IMR-90 (cell line): Measurements from ENCODE around the gene MED13. TPM values are rescaled to one million over a fixed set of nuclear protein-coding genes. Genes with fewer than 3 reads are reported as not detected.

Experiments
- ATAC-seq: fragments of 200-7000 bp; cut with Tn5 transposase; 2 replicates; pipeline ENCODE4 v1.9.1; 2020; ENCODE audit warnings: low read depth, mild to moderate bottlenecking, moderate library complexity
- BruUV-seq: library from RNA; stranded (reverse); fragments of 400-500 nt; replicated peaks from 2 replicates; lab custom pipeline; 2021; lab: Mats Ljungman, UMichigan
- CTCF ChIA-PET: fragments of 300-600 bp; formaldehyde crosslinking; extraction: SDS; loops from one replicate; lab custom pipeline; 2021; ENCODE audit warnings: antibody characterized with exemption; lab: Yijun Ruan, JAX
- POLR2A ChIA-PET: fragments of 300-600 bp; sonication (Branson Sonifier 250); formaldehyde crosslinking; loops from one replicate; lab custom pipeline; 2022; ENCODE audit warnings: antibody characterized with exemption; ENCODE audit not compliant: unreplicated experiment; lab: Charles Lee
- DNase-seq: peaks from one replicate; pipeline ENCODE4 v3.0.0; 2013
- H2AFZ ChIP-seq: replicated peaks from 2 replicates; pipeline ENCODE3; 2013; ENCODE audit warnings: low read length, mild to moderate bottlenecking; ENCODE audit not compliant: poor library complexity
- H2AK5ac ChIP-seq: 2 replicates; pipeline ENCODE4 v1.6.1; 2013; ENCODE audit warnings: low read depth, low read length, inconsistent platforms
- H2AK9ac ChIP-seq: replicated peaks from 2 replicates; pipeline ENCODE3; 2013; ENCODE audit warnings: mild to moderate bottlenecking, low read depth, low read length, moderate library complexity; ENCODE audit not compliant: poor library complexity
- H2BK120ac ChIP-seq: 2 replicates; pipeline ENCODE4 v1.6.1; 2013; ENCODE audit warnings: low read depth, low read length, inconsistent platforms
- H2BK15ac ChIP-seq: 3 replicates; pipeline ENCODE4 v1.6.1; 2013; ENCODE audit warnings: low read depth, low read length, inconsistent platforms
- H2BK20ac ChIP-seq: 2 replicates; pipeline ENCODE4 v1.6.1; 2013; ENCODE audit warnings: low read depth, mild to moderate bottlenecking, inconsistent platforms, low read length, moderate library complexity
- H2BK5ac ChIP-seq: 2 replicates; pipeline ENCODE4 v1.6.1; 2013; ENCODE audit warnings: mild to moderate bottlenecking, low read depth, low read length, inconsistent platforms; ENCODE audit not compliant: poor library complexity, severe bottlenecking
- H3K14ac ChIP-seq: replicated peaks from 2 replicates; pipeline ENCODE4 v1.6.1; 2013; ENCODE audit warnings: low read depth, low read length, inconsistent platforms
- H3K18ac ChIP-seq: 2 replicates; pipeline ENCODE4 v1.6.1; 2013; ENCODE audit warnings: low read depth, low read length, control low read depth
- H3K23ac ChIP-seq: 2 replicates; pipeline ENCODE4 v1.6.1; 2013; ENCODE audit warnings: low read depth, low read length, inconsistent platforms
- H3K27ac ChIP-seq: 2 replicates; pipeline ENCODE4 v1.5.1; 2013; ENCODE audit warnings: mild to moderate bottlenecking, control low read depth, low read length; ENCODE audit not compliant: insufficient read depth
- H3K27me3 ChIP-seq: 2 replicates; pipeline ENCODE4 v1.6.1; 2013; ENCODE audit warnings: low read length; ENCODE audit not compliant: control insufficient read depth, insufficient read depth
- H3K36me3 ChIP-seq: 2 replicates; pipeline ENCODE4 v1.6.1; 2013; ENCODE audit warnings: low read length, mixed read lengths; ENCODE audit not compliant: control insufficient read depth, insufficient read depth
- H3K4ac ChIP-seq: 2 replicates; pipeline ENCODE4 v1.6.1; 2013; ENCODE audit warnings: low read depth, low read length, inconsistent platforms
- H3K4me1 ChIP-seq: 2 replicates; pipeline ENCODE4 v1.6.1; 2013; ENCODE audit warnings: low read length, mixed read lengths; ENCODE audit not compliant: control insufficient read depth, insufficient read depth
- H3K4me2 ChIP-seq: 2 replicates; pipeline ENCODE4 v1.6.1; 2013; ENCODE audit warnings: low read depth, mild to moderate bottlenecking, control low read depth, low read length, moderate library complexity
- H3K4me3 ChIP-seq: 2 replicates; pipeline ENCODE4 v1.5.1; 2013; ENCODE audit warnings: low read depth, mild to moderate bottlenecking, control low read depth, low read length, moderate library complexity; ENCODE audit not compliant: insufficient read depth
- H3K56ac ChIP-seq: 2 replicates; pipeline ENCODE4 v1.6.1; 2013; ENCODE audit warnings: low read length, inconsistent platforms; ENCODE audit not compliant: insufficient read depth; ENCODE audit errors: extremely low read depth
- H3K79me1 ChIP-seq, 2 experiments: 2 replicates each; pipeline ENCODE4 v1.6.1; 2013; ENCODE audit warnings: low read length in 2 of 2, inconsistent platforms in 1 of 2, low read depth in 1 of 2
- H3K9ac ChIP-seq: 2 replicates; pipeline ENCODE4 v1.6.1; 2013; ENCODE audit warnings: low read depth, low read length, control low read depth
- H3K9me1 ChIP-seq: 2 replicates; pipeline ENCODE4 v1.6.1; 2013; ENCODE audit warnings: low read length, inconsistent platforms; ENCODE audit not compliant: insufficient read depth
- H3K9me3 ChIP-seq: 2 replicates; pipeline ENCODE4 v1.6.1; 2013; ENCODE audit warnings: low read length; ENCODE audit not compliant: control insufficient read depth, insufficient read depth
- H4K20me1 ChIP-seq: 2 replicates; pipeline ENCODE4 v1.6.1; 2013; ENCODE audit warnings: low read length, inconsistent platforms; ENCODE audit not compliant: insufficient read depth
- H4K5ac ChIP-seq: 2 replicates; pipeline ENCODE4 v1.6.1; 2013; ENCODE audit warnings: mild to moderate bottlenecking, low read depth, low read length, control low read depth
- H4K8ac ChIP-seq, 2 experiments: 2 replicates each; pipeline ENCODE4 v1.6.1; 2013; ENCODE audit warnings: low read depth in 2 of 2, low read length in 2 of 2, control low read depth in 1 of 2, inconsistent platforms in 1 of 2
- H4K91ac ChIP-seq: 2 replicates; pipeline ENCODE4 v1.6.1; 2013; ENCODE audit warnings: low read depth, low read length, inconsistent platforms; ENCODE audit not compliant: insufficient read depth
- BHLHE40 ChIP-seq: fragments of 150-350 bp; IDR thresholded peaks from 2 replicates; pipeline ENCODE4 v1.6.1; 2016; ENCODE audit warnings: mild to moderate bottlenecking, low read depth, low read length
- MAFK ChIP-seq: IDR thresholded peaks from 2 replicates; pipeline ENCODE4 v1.6.1; 2012; ENCODE audit warnings: low read depth, low read length, improper control_type of control experiment
- MAZ ChIP-seq: IDR thresholded peaks from 2 replicates; pipeline ENCODE4 v1.6.1; 2012; ENCODE audit warnings: low read depth, mild to moderate bottlenecking, low read length, improper control_type of control experiment, moderate library complexity, borderline replicate concordance
- MXI1 ChIP-seq: IDR thresholded peaks from 2 replicates; pipeline ENCODE4 v1.6.1; 2012; ENCODE audit warnings: low read depth, mild to moderate bottlenecking, low read length, moderate library complexity, borderline replicate concordance
- WGBS, 2 experiments: methylation state at CpG; one replicate each; pipeline versions ENCODE4 v1.1.5 to v1.1.7; 2013; ENCODE audit warnings: missing lambda C conversion rate in 2 of 2; ENCODE audit not compliant: insufficient read length in 1 of 2; ENCODE audit errors: extremely low coverage in 2 of 2; 5-methylcytosine and 5-hydroxymethylcytosine counted together
- dilution Hi-C: fragments of 300-500 bp; cut with HindIII; formaldehyde crosslinking; loops from one replicate; pipeline ENCODE4 v1.14.3; 2018; ENCODE audit warnings: low sequenced_read_pairs; ENCODE audit not compliant: unreplicated experiment
- in situ Hi-C: fragments of 300-500 bp; cut with MboI; formaldehyde crosslinking; loops from 3 replicates; pipeline ENCODE4 v1.14.3; 2019; ENCODE audit warnings: low sequenced_read_pairs, inconsistent platforms, mixed read lengths
- intact Hi-C: fragments of 100-400 bp; cut with micrococcal nuclease; formaldehyde crosslinking; loops from 2 replicates; pipeline ENCODE4 v1.10.0; 2022
- polyA plus RNA-seq, 3 experiments: library from polyadenylated mRNA; depleted of rRNA; stranded (reverse); fragments of >200 nt; gene quantifications; 2 replicates each; pipeline ENCODE4 v1.2.3, GENCODE V29; 2012; ENCODE audit warnings: low replicate concordance in 1 of 3
- total RNA-seq: library from RNA; depleted of rRNA; stranded (reverse); fragments of >200 nt; gene quantifications from 2 replicates; pipeline ENCODE4 v1.2.3, GENCODE V29; 2012

MED13 gene
- total and polyA plus RNA-seq, 2 of the 4 experiments (the other 2 are of a cell fraction), result 9.7 to 67.2 TPM

- no peak overlapping the region for H3K23ac ChIP-seq
- no peaks in the 10 kb centered on the region for H4K20me1 ChIP-seq
- no peak overlapping the region for H3K9ac ChIP-seq
- H3K36me3 ChIP-seq, result no peaks in the 10 kb centered on the region
- no peak overlapping the region for H2AK5ac ChIP-seq
- H2BK5ac ChIP-seq, result no peak overlapping the region
- H4K5ac ChIP-seq, result no peak overlapping the region
- H3K4me2 ChIP-seq, result no peak overlapping the region
- H3K56ac ChIP-seq, result no peak overlapping the region
- CTCF ChIA-PET, result no interaction called here
- no peak overlapping the region for H3K4ac ChIP-seq
- H3K4me3 ChIP-seq, result no peak overlapping the region
- DNase-seq, result no peak
- peaks cover 2% of the 10 kb centered on the region for H3K4me1 ChIP-seq
- WGBS, 2 experiments, result no CpG with 5 or more reads among the region's 7 CpGs
- no peak overlapping the region for H4K91ac ChIP-seq
- no peak overlapping the region for H4K8ac ChIP-seq
- no peak overlapping the region for H2BK20ac ChIP-seq
- H3K18ac ChIP-seq, result no peak overlapping the region
- H2BK15ac ChIP-seq, result no peak overlapping the region
- H3K79me1 ChIP-seq, result no peaks in the 10 kb centered on the region
- in situ Hi-C loops, result no loop called here
- H2AFZ ChIP-seq, result no peak overlapping the region
- intact Hi-C loops, result no loop called here
- POLR2A ChIA-PET, result no interaction called here
- no peak overlapping the region for H3K27ac ChIP-seq
- no peak overlapping the region for H2AK9ac ChIP-seq
- no peak for ATAC-seq
- BruUV-seq, result no TSS peak
- H3K14ac ChIP-seq, result no peak overlapping the region
- H3K9me1 ChIP-seq, result no peaks in the 10 kb centered on the region
- TF ChIP-seq MXI1 (no peak), BHLHE40 (no peak), MAZ (no peak), MAFK (no peak)
- no peaks in the 10 kb centered on the region for H3K9me3 ChIP-seq
- dilution Hi-C loops, result no loop called here
- no peak overlapping the region for H2BK120ac ChIP-seq
- H3K27me3 ChIP-seq, result peaks cover 4% of the 10 kb centered on the region
These were observed 25.1 kb upstream of the MED13 start for GRCh38 chr17:62090021-62090824.
